A549 (cell line): ENCODE results near the gene CCT8.

ENCODE experiments used
- CHD2 ChIP-seq: fragments of 150-350 bp; IDR thresholded peaks from 2 replicates; pipeline ENCODE4 v1.6.1; 2014; ENCODE audit warnings: low read length; ENCODE audit not compliant: partially characterized antibody
- MYC ChIP-seq: IDR thresholded peaks from 2 replicates; pipeline ENCODE4 v1.6.1; 2012; ENCODE audit warnings: mild to moderate bottlenecking, inconsistent platforms, low read length, improper control_type of control experiment, borderline replicate concordance
- NPAS2 ChIP-seq: fragments of 250-450 bp; sonication (Bioruptor Pico); IDR thresholded peaks from 2 replicates; pipeline ENCODE4 v1.8.0; 2022; ENCODE audit warnings: mild to moderate bottlenecking, moderate library complexity, borderline replicate concordance
- POLR2A ChIP-seq: IDR thresholded peaks from 2 replicates; pipeline ENCODE4 v1.6.1; 2012; ENCODE audit warnings: mild to moderate bottlenecking, low read length
- RAD21 ChIP-seq, 2 experiments: fragments of >200 bp in 1 of 2; sonication (Bioruptor Twin) in 1 of 2; formaldehyde crosslinking in 1 of 2; IDR thresholded peaks in 1 of 2; conservative IDR thresholded peaks in 1 of 2; 2 replicates in 1 of 2; 3 replicates in 1 of 2; pipeline ENCODE4 v1.6.1; 2012 to 2018; ENCODE audit warnings: inconsistent platforms in 1 of 2
- ZFP36 ChIP-seq: fragments of 450-650 bp; IDR thresholded peaks from 2 replicates; pipeline ENCODE4 v1.6.1; 2014; ENCODE audit warnings: borderline replicate concordance; ENCODE audit not compliant: partially characterized antibody
- TF ChIP-seq, protein P1 (sequence below): fragments of >200 bp; sonication (Bioruptor Twin); formaldehyde crosslinking; IDR thresholded peaks from 3 replicates; pipeline ENCODE4 v1.5.1; 2016
- TF ChIP-seq, protein P2 (sequence below): fragments of 150-350 bp; IDR thresholded peaks from 2 replicates; pipeline ENCODE4 v1.6.1; 2014; ENCODE audit warnings: low read depth, mild to moderate bottlenecking, low read length
- TF ChIP-seq, protein P3 (sequence below): fragments of 200-600 bp; sonication (generic); IDR thresholded peaks from 2 replicates; pipeline ENCODE4 v1.6.1; 2016; ENCODE audit warnings: antibody characterized with exemption, mild to moderate bottlenecking, moderate library complexity

DNA sequence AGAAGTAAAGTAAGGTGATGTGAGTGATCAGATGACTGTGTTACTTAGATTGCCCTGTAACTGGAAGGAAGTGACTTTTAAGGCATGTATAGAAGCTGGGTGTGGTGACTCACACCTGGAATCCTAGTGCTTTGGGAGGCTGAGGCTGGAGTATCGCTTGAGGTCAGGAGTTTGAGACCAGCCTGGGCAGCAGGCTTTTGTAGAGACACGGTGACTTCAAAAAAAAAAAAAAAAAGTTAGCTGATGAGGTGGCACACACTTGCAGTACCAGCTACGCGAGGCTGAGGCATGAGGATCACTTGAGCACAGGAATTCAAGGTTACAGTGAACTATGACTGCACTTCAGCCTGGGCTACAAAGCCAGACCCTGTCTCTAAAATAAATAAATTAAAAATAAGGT is 51.3 kb downstream of the CCT8 start:
- TF ChIP-seq, protein P1, sequence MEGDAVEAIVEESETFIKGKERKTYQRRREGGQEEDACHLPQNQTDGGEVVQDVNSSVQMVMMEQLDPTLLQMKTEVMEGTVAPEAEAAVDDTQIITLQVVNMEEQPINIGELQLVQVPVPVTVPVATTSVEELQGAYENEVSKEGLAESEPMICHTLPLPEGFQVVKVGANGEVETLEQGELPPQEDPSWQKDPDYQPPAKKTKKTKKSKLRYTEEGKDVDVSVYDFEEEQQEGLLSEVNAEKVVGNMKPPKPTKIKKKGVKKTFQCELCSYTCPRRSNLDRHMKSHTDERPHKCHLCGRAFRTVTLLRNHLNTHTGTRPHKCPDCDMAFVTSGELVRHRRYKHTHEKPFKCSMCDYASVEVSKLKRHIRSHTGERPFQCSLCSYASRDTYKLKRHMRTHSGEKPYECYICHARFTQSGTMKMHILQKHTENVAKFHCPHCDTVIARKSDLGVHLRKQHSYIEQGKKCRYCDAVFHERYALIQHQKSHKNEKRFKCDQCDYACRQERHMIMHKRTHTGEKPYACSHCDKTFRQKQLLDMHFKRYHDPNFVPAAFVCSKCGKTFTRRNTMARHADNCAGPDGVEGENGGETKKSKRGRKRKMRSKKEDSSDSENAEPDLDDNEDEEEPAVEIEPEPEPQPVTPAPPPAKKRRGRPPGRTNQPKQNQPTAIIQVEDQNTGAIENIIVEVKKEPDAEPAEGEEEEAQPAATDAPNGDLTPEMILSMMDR, result no peak
- TF ChIP-seq, protein P2, sequence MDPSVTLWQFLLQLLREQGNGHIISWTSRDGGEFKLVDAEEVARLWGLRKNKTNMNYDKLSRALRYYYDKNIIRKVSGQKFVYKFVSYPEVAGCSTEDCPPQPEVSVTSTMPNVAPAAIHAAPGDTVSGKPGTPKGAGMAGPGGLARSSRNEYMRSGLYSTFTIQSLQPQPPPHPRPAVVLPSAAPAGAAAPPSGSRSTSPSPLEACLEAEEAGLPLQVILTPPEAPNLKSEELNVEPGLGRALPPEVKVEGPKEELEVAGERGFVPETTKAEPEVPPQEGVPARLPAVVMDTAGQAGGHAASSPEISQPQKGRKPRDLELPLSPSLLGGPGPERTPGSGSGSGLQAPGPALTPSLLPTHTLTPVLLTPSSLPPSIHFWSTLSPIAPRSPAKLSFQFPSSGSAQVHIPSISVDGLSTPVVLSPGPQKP, result no peak
- no peak for TF ChIP-seq ZFP36
- TF ChIP-seq CHD2, result no peak
- TF ChIP-seq RAD21 (conservative IDR thresholded peaks at IDR 0.05 in 1 of 2, IDR thresholded peaks at IDR 0.05 in 1 of 2), result no peak
- TF ChIP-seq MYC, result no peak
- TF ChIP-seq POLR2A, result no peak
- no peak for TF ChIP-seq NPAS2 (CRISPR knock-in tag)
- TF ChIP-seq, protein P3, sequence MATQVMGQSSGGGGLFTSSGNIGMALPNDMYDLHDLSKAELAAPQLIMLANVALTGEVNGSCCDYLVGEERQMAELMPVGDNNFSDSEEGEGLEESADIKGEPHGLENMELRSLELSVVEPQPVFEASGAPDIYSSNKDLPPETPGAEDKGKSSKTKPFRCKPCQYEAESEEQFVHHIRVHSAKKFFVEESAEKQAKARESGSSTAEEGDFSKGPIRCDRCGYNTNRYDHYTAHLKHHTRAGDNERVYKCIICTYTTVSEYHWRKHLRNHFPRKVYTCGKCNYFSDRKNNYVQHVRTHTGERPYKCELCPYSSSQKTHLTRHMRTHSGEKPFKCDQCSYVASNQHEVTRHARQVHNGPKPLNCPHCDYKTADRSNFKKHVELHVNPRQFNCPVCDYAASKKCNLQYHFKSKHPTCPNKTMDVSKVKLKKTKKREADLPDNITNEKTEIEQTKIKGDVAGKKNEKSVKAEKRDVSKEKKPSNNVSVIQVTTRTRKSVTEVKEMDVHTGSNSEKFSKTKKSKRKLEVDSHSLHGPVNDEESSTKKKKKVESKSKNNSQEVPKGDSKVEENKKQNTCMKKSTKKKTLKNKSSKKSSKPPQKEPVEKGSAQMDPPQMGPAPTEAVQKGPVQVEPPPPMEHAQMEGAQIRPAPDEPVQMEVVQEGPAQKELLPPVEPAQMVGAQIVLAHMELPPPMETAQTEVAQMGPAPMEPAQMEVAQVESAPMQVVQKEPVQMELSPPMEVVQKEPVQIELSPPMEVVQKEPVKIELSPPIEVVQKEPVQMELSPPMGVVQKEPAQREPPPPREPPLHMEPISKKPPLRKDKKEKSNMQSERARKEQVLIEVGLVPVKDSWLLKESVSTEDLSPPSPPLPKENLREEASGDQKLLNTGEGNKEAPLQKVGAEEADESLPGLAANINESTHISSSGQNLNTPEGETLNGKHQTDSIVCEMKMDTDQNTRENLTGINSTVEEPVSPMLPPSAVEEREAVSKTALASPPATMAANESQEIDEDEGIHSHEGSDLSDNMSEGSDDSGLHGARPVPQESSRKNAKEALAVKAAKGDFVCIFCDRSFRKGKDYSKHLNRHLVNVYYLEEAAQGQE, result no peak
